ENCODE data around the gene ARID1B.

The ARID1B gene

DNA sequence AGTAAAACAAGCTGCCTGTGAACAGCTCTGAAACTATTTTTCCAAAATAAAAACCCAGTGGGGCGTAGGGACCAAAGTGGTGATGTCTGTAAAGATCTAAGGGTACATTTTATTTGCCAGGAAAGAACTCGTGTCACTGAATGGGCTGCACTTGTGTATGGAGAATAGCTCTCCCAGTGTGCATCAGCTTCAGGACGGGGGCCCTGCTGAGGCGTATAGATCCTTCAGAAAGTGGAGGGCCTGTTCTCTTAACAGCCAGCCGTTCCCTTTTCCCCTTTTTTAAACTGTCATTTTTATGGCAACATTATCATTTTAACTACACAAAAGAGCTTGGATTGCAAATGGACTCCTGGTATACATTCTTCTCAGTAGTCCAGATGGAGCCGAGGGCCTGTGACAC is 408.8 kb downstream of the ARID1B start:
- no peak for DNase-seq (ENCODE audit: low spot score)

GRCh38 chr6:157186785-157187181 is 409.6 kb downstream of the ARID1B start:
- no peak for DNase-seq (ENCODE audit: low spot score)

GRCh38 chr6:157187182-157188083 is 410.3 kb downstream of the ARID1B start:
- DNase-seq (ENCODE audit: low spot score): no peak

DNA sequence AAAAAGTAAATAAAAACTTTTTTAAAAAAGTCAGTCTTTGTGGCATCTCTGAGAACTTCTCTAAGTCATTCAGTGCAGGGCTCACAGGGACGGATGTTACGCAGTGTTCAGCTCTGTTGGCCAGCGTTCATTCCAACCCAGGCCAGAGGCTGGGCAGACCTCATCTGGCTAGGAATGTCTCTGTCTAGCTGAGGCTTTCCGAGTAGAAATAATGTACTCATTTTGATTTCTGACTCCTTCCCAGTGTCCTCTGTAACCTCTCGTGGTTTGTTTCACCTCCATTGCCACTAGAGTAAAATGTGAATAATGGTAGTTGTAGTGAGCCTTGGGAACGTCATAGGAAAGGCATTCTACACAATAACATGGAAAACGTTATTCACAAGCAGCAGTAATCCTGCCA is 411.0 kb downstream of the ARID1B start:
- no peak for DNase-seq (ENCODE audit: low spot score)

DNA sequence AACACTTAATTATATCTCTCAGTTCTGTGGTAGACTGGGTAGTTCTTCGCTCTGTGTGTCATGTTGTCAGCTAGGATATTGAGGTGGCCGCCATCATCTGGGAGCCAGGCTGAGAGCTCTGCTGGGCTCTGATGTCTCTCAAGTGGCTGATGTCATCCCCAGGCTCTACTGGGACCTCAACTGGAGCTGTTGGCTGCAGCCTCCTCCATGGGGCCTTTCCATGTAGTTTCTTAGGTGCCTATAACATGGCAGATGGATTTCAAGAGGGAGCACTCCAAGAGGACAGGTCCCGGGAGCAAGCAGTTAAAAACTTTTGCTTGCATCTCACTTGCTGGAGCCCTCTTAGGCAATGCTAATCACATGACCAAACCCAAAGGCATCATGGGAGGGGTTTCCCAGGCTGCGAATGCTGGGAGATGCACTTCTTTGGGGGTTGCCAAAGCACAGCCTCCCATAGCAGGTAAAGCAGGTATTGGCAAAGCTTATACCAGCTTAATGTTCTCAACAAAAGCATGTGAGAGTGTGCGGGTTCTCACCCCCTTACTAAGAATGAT is 416.3 kb downstream of the ARID1B start:
- DNase-seq (ENCODE audit: low spot score): no peak

GRCh38 chr6:157194110-157194509 is 416.9 kb downstream of the ARID1B start:
- no peak for DNase-seq (ENCODE audit: low spot score)

- no peak for DNase-seq (ENCODE audit: low spot score)
Observed at GRCh38 chr6:157194643-157195042, 417.5 kb downstream of the ARID1B start.

DNA sequence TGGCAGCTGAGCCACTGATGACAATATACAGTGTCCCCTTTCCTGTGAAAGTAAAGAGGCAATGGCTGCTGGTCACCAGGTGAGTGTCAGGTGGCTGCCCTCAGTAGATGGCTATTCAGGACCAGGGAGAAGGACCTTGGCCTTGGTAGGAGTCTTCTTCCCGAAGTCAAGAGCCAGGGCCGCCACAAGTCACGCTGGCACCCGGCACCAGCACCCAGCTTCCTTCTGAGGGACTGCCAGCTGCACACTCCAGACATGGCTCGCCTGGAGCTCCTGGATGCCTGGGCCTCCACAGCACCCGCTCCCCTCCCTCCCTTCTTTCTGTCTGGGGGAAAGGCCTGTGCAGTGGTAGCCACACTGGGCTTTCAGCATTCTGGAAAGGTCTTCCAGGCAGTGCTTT is 419.2 kb downstream of the ARID1B start:
- DNase-seq (ENCODE audit: low spot score): no peak

DNA sequence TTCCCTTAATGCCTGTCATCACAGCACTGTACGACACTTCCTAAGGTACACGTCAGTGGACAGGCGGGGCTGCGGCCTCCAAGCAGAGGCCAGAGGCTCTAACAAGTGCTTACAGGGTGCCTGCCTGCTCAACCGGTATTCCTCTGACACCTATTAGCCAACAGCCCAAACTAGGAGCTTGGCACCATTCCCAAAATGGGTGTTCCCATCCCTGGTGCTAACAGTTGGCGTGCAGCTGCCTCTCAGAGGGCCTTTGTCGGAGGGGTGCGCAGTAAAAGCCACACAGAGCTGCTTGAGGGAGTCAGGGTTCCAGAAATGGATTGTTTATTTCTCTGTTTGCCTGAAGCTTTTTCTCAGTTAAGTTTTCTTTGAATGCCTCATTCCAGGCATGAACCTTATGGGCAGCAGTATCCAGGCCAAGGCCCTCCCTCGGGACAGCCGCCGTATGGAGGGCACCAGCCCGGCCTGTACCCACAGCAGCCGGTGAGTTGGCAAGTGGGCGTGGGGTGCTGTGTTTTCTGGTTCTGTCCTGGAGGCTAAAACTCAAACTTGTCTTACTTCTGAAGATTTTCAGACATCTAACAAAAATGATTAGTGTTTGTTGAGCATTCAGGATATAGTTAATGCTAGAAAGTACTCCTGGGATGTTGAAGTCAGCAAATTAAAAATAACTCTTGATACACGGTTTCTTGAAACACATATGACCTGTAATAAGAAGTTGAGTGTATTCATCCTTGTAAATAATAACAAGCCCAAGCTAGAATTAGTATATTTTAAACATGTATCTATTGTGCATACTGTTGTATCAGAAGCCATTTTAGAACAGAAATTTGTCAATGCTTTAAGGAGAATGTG is 421.5 kb downstream of the ARID1B start:
- no peak for DNase-seq (ENCODE audit: low spot score)

- no peak for DNase-seq (ENCODE audit: low spot score)
Observed at GRCh38 chr6:157200117-157200516, 422.9 kb downstream of the ARID1B start.

DNA sequence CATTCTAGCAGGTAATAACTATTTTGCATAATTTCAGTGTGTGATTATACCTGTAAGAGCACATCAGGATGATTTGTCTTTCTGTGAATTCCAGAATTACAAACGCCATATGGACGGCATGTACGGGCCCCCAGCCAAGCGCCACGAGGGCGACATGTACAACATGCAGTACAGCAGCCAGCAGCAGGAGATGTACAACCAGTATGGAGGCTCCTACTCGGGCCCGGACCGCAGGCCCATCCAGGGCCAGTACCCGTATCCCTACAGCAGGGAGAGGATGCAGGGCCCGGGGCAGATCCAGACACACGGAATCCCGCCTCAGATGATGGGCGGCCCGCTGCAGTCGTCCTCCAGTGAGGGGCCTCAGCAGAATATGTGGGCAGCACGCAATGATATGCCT is 423.4 kb downstream of the ARID1B start:
- DNase-seq (ENCODE audit: low spot score): no peak

DNA sequence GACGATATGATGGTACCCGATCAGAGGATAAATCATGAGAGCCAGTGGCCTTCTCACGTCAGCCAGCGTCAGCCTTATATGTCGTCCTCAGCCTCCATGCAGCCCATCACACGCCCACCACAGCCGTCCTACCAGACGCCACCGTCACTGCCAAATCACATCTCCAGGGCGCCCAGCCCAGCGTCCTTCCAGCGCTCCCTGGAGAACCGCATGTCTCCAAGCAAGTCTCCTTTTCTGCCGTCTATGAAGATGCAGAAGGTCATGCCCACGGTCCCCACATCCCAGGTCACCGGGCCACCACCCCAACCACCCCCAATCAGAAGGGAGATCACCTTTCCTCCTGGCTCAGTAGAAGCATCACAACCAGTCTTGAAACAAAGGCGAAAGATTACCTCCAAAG is 423.9 kb downstream of the ARID1B start:
- DNase-seq (ENCODE audit: low spot score): no peak

- DNase-seq (ENCODE audit: low spot score): no peak
Observed at GRCh38 chr6:157203312-157203744, 426.1 kb downstream of the ARID1B start.

DNA sequence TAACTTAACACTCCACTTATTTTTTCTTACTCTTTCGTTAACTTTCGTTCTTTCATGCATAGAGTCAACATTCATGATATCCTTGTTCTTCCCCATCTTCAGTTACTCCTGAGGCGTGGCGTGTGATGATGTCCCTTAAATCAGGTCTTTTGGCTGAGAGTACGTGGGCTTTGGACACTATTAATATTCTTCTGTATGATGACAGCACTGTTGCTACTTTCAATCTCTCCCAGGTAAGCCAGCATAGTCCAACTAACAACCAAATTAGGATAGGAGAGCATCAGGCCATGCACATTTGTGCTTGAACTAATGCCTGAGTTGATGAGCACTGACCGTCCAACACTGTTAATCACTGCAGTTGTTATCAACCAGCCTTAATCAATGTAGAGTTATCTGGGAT is 426.6 kb downstream of the ARID1B start:
- DNase-seq (ENCODE audit: low spot score): no peak

DNA sequence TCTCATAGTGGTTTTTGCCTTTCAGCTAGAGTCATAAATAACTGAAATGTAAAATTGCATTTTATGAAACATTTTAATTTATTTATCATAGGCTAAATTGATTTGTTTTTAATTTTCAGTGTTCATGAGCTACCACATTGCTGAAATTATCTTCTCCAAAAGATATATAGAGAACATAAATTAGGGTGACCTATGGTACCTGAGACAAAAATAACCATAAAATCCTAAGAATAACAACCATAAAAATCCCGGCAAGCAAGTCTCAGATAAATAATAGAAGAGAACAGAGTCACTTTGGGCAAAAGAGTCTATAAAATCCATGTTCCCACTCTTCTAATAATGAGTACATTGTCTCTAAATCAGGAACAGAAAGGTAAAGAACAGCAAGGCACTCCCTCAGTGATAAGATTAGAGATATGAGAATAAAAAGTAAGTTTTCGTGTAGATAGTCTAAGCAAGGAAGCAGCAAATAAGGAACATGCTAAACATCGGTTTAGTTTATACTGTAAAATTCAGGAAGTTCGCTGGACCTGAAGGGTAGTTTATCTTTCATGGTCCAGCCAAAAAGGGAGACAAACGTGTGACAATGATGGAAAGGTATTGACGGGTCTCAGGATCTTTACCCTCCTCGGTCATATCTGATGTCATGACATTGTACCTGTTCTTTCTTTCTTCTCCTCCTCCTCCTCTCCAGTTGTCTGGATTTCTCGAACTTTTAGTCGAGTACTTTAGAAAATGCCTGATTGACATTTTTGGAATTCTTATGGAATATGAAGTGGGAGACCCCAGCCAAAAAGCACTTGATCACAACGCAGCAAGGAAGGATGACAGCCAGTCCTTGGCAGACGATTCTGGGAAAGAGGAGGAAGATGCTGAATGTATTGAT is 428.5 kb downstream of the ARID1B start:
- DNase-seq (ENCODE audit: low spot score): no peak

DNA sequence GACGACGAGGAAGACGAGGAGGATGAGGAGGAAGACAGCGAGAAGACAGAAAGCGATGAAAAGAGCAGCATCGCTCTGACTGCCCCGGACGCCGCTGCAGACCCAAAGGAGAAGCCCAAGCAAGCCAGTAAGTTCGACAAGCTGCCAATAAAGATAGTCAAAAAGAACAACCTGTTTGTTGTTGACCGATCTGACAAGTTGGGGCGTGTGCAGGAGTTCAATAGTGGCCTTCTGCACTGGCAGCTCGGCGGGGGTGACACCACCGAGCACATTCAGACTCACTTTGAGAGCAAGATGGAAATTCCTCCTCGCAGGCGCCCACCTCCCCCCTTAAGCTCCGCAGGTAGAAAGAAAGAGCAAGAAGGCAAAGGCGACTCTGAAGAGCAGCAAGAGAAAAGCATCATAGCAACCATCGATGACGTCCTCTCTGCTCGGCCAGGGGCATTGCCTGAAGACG is 429.2 kb downstream of the ARID1B start:
- DNase-seq (ENCODE audit: low spot score): no peak

GRCh38 chr6:157207521-157208076 is 430.4 kb downstream of the ARID1B start:
- no peak for DNase-seq (ENCODE audit: low spot score)

DNA sequence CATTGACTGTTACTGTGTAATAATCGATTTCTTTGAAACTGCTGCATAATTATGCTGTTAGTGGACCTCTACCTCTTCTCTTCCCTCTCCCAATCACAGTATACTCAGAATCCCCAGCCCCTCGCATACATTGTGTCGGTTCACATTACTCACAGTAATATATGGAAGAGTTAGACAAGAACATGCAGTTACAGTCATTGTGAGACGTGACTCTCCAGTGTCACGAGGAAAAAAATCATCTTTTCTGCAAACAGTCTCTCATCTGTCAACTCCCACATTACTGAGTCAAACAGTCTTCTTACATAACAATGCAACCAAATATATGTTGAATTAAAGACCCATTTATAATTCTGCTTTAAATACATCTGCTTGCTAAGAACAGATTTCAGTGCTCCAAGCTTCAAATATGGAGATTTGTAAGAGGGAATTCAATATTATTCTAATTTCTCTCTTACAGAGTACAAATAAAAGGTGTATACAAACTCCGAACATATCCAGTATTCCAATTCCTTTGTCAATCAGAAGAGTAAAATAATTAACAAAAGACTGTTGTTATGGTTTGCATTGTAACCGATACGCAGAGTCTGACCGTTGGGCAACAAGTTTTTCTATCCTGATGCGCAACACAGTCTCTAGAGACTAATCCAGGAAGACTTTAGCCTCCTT is 432.8 kb downstream of the ARID1B start:
- no peak for DNase-seq (ENCODE audit: low spot score)

DNA sequence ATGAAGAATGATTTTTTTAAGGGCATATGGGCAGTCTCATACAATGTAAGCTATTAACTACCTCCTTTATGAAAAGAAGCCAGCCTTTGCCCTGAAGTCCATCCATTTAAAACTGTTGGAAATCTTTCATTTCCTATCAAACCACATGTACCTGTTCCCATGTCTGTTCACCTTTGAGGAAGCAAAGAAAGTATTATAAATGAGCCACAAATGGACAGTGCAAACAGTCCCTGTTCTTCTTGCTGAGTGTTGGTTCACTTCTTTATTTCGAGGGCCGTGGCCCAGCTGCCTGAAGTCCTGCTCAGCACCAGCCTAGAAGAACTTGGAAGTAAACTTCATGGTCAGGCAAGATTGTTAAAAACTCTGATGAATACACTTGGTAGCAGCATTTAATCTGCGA is 433.8 kb downstream of the ARID1B start:
- no peak for DNase-seq (ENCODE audit: low spot score)

DNA sequence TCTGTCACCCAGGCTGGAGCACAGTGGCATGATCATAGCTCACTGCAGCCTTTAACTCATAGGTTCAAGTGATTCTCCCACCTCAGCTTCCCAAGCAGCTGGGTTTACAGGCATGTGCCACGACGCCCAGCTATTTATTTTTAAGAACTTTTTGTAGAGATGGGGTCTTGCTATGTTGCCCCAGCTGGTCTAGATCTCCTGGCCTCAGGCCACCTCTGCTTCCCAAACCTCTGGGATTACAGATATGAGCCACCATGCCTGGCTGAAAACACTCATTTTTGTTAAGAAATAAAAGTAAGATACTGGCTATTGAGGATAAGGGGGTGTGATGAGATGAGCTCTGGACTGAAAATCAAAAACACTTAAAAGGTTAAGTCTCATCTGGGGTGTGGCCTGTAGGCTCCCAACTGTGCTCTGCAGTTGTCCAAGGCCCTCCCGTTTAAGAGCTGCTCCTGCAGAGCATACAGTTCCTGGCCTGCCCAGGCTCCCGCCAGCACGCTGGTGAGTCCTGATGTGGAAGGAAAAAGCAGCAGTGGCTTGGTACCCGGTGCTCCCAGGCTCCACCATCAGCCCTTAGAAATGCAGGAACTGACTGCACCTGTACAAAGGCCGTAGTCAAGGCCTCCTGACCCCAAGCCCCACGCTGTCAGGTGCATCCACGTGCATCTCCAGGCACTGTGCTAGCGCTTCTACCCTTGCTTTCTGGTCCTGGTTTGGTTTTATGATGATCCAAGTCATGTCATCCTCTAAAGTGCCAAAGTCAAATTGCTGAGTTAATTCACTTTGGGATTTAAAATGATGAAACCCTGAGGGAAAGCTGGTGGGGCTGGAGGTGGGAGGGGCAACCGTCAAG is 434.7 kb downstream of the ARID1B start:
- no peak for DNase-seq (ENCODE audit: low spot score)
